HG03575 (cell line): Measurements from ENCODE around the gene AMY2B.
"Not testable (repeated sequence)": the region's sequence is repeated elsewhere in the genome, so short reads cannot be mapped to it uniquely, and the experiment has no call there.

Experiments
- ATAC-seq: cut with Tn5 transposase; IDR thresholded peaks from one replicate; pipeline ENCODE4 v1.9.1; 2021; ENCODE audit not compliant: unreplicated experiment, insufficient number of reproducible peaks, low FRiP score; ENCODE audit errors: extremely low read depth

Gene AMY2B

GRCh38 chr1:103602740-103603139, 31.4 kb downstream of the AMY2B start:
- not testable (repeated sequence) for ATAC-seq

DNA sequence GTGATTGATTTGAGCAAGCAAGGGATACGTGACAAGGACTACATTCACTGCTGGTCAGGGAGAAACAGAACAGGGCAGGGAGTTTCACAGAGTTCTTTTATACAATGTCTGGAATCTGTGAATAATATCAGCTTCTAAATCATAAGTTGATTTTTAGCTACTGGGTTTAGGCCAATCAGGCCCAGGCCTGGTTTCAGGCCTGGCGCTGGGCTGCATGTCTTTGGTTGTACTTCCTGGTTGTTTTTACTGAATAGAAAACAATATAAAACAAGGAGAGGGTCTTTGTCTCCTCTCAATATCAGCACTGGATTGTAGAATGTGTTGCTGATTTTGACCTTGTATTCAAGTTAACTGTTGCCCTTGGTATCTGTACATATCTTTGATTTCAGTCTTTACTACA, 45.0 kb downstream of the AMY2B start:
- ATAC-seq, result no peak

GRCh38 chr1:103616994-103617477, 45.6 kb downstream of the AMY2B start, which contains the start of gene AMY2A:
TSS of gene AMY2A (plus strand) at chr1:103617427. CDS start at chr1:103617441, 14 bp downstream.
- not testable (repeated sequence) for ATAC-seq

DNA sequence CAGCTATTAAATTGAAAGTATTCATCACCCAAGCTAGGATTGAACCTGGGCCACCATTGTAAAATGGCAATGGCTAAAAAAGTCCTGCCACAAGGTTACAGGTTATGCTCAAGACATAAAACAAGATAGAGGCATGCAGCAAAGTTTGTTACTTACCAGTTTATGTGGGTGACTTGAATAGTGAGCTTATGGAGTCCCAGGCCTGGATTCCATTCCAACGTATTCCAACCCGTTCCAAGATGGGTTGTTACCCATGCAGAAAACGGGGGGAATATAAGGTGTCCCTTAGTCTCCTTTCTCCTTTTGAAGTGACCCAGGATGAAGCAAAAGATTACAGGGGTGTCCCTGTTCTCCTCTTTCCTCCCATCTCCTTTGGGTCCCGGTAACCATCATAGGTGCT, 56.0 kb downstream of the AMY2B start:
- not testable (repeated sequence) for ATAC-seq
